H1 (cell line): ENCODE measurements around the gene ADPGK. TPM values are rescaled to one million over a fixed set of nuclear protein-coding genes. Genes with fewer than 3 reads are reported as not detected.

ENCODE experiments used
- CTCF ChIA-PET: fragments of 300-600 bp; sonication (Branson Sonifier 250); formaldehyde crosslinking; loops from one replicate; lab custom pipeline; 2021; ENCODE audit not compliant: partially characterized antibody; lab: Charles Lee
- POLR2A ChIA-PET: fragments of 300-600 bp; sonication (Branson Sonifier 250); formaldehyde crosslinking; loops from one replicate; lab custom pipeline; 2021; ENCODE audit warnings: inconsistent platforms; ENCODE audit not compliant: partially characterized antibody; lab: Charles Lee
- DNase-seq, 2 experiments: peaks; one replicate each; pipeline versions ENCODE4 v3.0.0 to v3.0.0-alpha.2; 2010 to 2022; ENCODE audit warnings: low spot score in 2 of 2, low read depth in 1 of 2, mixed read lengths in 1 of 2
- FAIRE-seq: peaks from 2 replicates; lab custom pipeline; 2011; peaks lifted over from hg19 to GRCh38; lab: Jason Lieb, UNC
- H2AFZ ChIP-seq: 2 replicates; pipeline ENCODE4 v1.8.1; 2012; ENCODE audit warnings: low read length, inconsistent platforms
- H2AK5ac ChIP-seq: 2 replicates; pipeline ENCODE4 v1.6.1; 2013; ENCODE audit warnings: low read depth, low read length
- H2BK120ac ChIP-seq: replicated peaks from 2 replicates; pipeline ENCODE3; 2013; ENCODE audit warnings: low read depth, low read length, inconsistent platforms
- H2BK12ac ChIP-seq: 2 replicates; pipeline ENCODE4 v1.6.1; 2013; ENCODE audit warnings: low read depth, low read length
- H2BK15ac ChIP-seq: 2 replicates; pipeline ENCODE4 v1.6.1; 2013; ENCODE audit warnings: low read length
- H2BK20ac ChIP-seq: 2 replicates; pipeline ENCODE4 v1.6.1; 2013; ENCODE audit warnings: low read length
- H2BK5ac ChIP-seq: 2 replicates; pipeline ENCODE4 v1.6.1; 2013; ENCODE audit warnings: low read depth, low read length
- H3K14ac ChIP-seq: 2 replicates; pipeline ENCODE4 v1.6.1; 2013; ENCODE audit warnings: inconsistent platforms; ENCODE audit not compliant: insufficient read length
- H3K18ac ChIP-seq: 2 replicates; pipeline ENCODE4 v1.6.1; 2013; ENCODE audit warnings: low read length; ENCODE audit errors: extremely low read depth
- H3K23ac ChIP-seq: 2 replicates; pipeline ENCODE4 v1.6.1; 2013; ENCODE audit warnings: inconsistent platforms; ENCODE audit not compliant: insufficient read length
- H3K23me2 ChIP-seq: 2 replicates; pipeline ENCODE4 v1.6.1; 2013; ENCODE audit warnings: low read depth, low read length
- H3K27ac ChIP-seq: 2 replicates; pipeline ENCODE4 v1.6.1; 2011; ENCODE audit warnings: low read depth, low read length, inconsistent platforms
- H3K27me3 ChIP-seq, 4 experiments: replicated peaks in 1 of 4; 1 replicate in 1 of 4; 2 replicates in 3 of 4; pipeline versions ENCODE4 v1.6.1 to v1.8.1; 2011 to 2013; ENCODE audit warnings: low read length in 3 of 4, mild to moderate bottlenecking in 3 of 4, inconsistent platforms in 2 of 4, mixed read lengths in 2 of 4, moderate library complexity in 1 of 4; ENCODE audit not compliant: control insufficient read depth in 3 of 4, insufficient read depth in 3 of 4; ENCODE audit errors: extremely low read depth in 1 of 4
- H3K36me3 ChIP-seq, 4 experiments: 2 replicates each; pipeline versions ENCODE4 v1.6.1 to v1.8.1; 2011 to 2013; ENCODE audit warnings: mild to moderate bottlenecking in 4 of 4, low read length in 3 of 4, moderate library complexity in 2 of 4, control low read depth in 1 of 4, inconsistent platforms in 1 of 4; ENCODE audit not compliant: insufficient read depth in 4 of 4, control insufficient read depth in 2 of 4
- H3K4ac ChIP-seq: replicated peaks from 2 replicates; pipeline ENCODE3; 2013; ENCODE audit warnings: low read length, low read depth, mixed read lengths, inconsistent platforms; ENCODE audit not compliant: insufficient read length
- H3K4me1 ChIP-seq, 4 experiments: replicated peaks in 1 of 4; 1 replicate in 1 of 4; 2 replicates in 3 of 4; pipeline versions ENCODE4 v1.6.1 to v1.8.1; 2011 to 2013; ENCODE audit warnings: low read length in 3 of 4, inconsistent platforms in 2 of 4, mixed read lengths in 1 of 4; ENCODE audit not compliant: insufficient read depth in 4 of 4, control insufficient read depth in 3 of 4
- H3K4me2 ChIP-seq, 2 experiments: 2 replicates each; pipeline versions ENCODE4 v1.6.1 to v1.8.1; 2011 to 2013; ENCODE audit warnings: low read depth in 2 of 2, low read length in 2 of 2, control low read depth in 1 of 2, inconsistent platforms in 1 of 2, mild to moderate bottlenecking in 1 of 2; ENCODE audit not compliant: insufficient read depth in 1 of 2
- H3K4me3 ChIP-seq, 4 experiments: fragments of 200-600, 300-600 bp in 1 of 4; sonication (generic), shearing (Covaris generic), sonication (Bioruptor Twin) in 1 of 4; 2 replicates each; pipeline versions ENCODE4 v1.5.1 to v1.8.1; 2011 to 2016; ENCODE audit warnings: low read length in 4 of 4, low read depth in 3 of 4, control low read depth in 2 of 4, inconsistent platforms in 2 of 4, mild to moderate bottlenecking in 2 of 4, mixed read lengths in 1 of 4, moderate library complexity in 1 of 4; ENCODE audit not compliant: insufficient read depth in 2 of 4; ENCODE audit errors: extremely low read depth in 1 of 4
- H3K56ac ChIP-seq: replicated peaks from 2 replicates; pipeline ENCODE3; 2013; ENCODE audit warnings: low read depth, mild to moderate bottlenecking, mixed read lengths, low read length, inconsistent platforms; ENCODE audit not compliant: insufficient read length
- H3K79me1 ChIP-seq: 2 replicates; pipeline ENCODE4 v1.6.1; 2013; ENCODE audit warnings: low read depth, low read length, control low read depth
- H3K79me2 ChIP-seq, 2 experiments: 2 replicates each; pipeline versions ENCODE4 v1.6.1 to v1.8.1; 2012 to 2013; ENCODE audit warnings: low read length in 2 of 2, mild to moderate bottlenecking in 2 of 2, inconsistent platforms in 1 of 2; ENCODE audit not compliant: insufficient read depth in 2 of 2, control insufficient read depth in 1 of 2
- H3K9ac ChIP-seq, 4 experiments: replicated peaks in 1 of 4; 1 replicate in 1 of 4; 2 replicates in 3 of 4; pipeline versions ENCODE4 v1.6.1 to v1.8.1; 2011 to 2013; ENCODE audit warnings: low read depth in 3 of 4, low read length in 3 of 4, control low read depth in 2 of 4, mild to moderate bottlenecking in 2 of 4, moderate library complexity in 2 of 4, inconsistent platforms in 1 of 4; ENCODE audit errors: extremely low read depth in 1 of 4
- H3K9me3 ChIP-seq, 2 experiments: 2 replicates each; pipeline versions ENCODE4 v1.6.1 to v1.8.1; 2012 to 2013; ENCODE audit warnings: mild to moderate bottlenecking in 2 of 2, moderate library complexity in 2 of 2, control low read depth in 1 of 2, inconsistent platforms in 1 of 2, low read depth in 1 of 2, low read length in 1 of 2, mixed read lengths in 1 of 2; ENCODE audit not compliant: insufficient read depth in 2 of 2
- H4K20me1 ChIP-seq, 2 experiments: replicated peaks in 1 of 2; 2 replicates each; pipeline versions ENCODE3 to v1.8.1; 2011 to 2013; ENCODE audit warnings: inconsistent platforms in 2 of 2, low read length in 2 of 2, mild to moderate bottlenecking in 1 of 2; ENCODE audit not compliant: insufficient read depth in 2 of 2, control insufficient read depth in 1 of 2
- H4K5ac ChIP-seq: 2 replicates; pipeline ENCODE4 v1.6.1; 2013; ENCODE audit warnings: low read length, low read depth, mixed read lengths, inconsistent platforms; ENCODE audit not compliant: insufficient read length
- H4K8ac ChIP-seq: 2 replicates; pipeline ENCODE4 v1.8.0; 2013; ENCODE audit warnings: mild to moderate bottlenecking, moderate library complexity, low read length, inconsistent platforms; ENCODE audit not compliant: insufficient read depth; ENCODE audit errors: extremely low read depth
- H4K91ac ChIP-seq: replicated peaks from 2 replicates; pipeline ENCODE3; 2013; ENCODE audit warnings: low read length, mixed read lengths, inconsistent platforms; ENCODE audit not compliant: insufficient read length
- ATF2 ChIP-seq: IDR thresholded peaks from 2 replicates; pipeline ENCODE4 v1.6.1; 2012; ENCODE audit warnings: low read length, inconsistent platforms
- CBX8 ChIP-seq: fragments of 300-800, 300-1000 bp; sonication (generic); IDR thresholded peaks from 2 replicates; pipeline ENCODE4 v1.7.1; 2016; ENCODE audit warnings: low read depth, low read length, borderline replicate concordance
- CEBPB ChIP-seq: IDR thresholded peaks from 2 replicates; pipeline ENCODE4 v1.6.1; 2012; ENCODE audit warnings: low read depth, low read length
- CHD2 ChIP-seq: IDR thresholded peaks from 2 replicates; pipeline ENCODE4 v1.6.1; 2012; ENCODE audit warnings: low read length, improper control_type of control experiment
- CTCF ChIP-seq, 3 experiments: IDR thresholded peaks; 1 replicate in 2 of 3; 2 replicates in 1 of 3; pipeline versions ENCODE4 v1.5.1 to v1.6.1; 2011; ENCODE audit warnings: low read length in 3 of 3, mild to moderate bottlenecking in 3 of 3, inconsistent platforms in 2 of 3, low read depth in 1 of 3, moderate library complexity in 1 of 3; ENCODE audit not compliant: insufficient read depth in 1 of 3; ENCODE audit errors: control extremely low read depth in 1 of 3
- HDAC2 ChIP-seq, 2 experiments: fragments of 300-600 bp in 1 of 2; sonication (generic) in 1 of 2; IDR thresholded peaks; 2 replicates each; pipeline ENCODE4 v1.6.1; 2011 to 2012; ENCODE audit warnings: low read depth in 2 of 2, low read length in 2 of 2, mild to moderate bottlenecking in 2 of 2, moderate library complexity in 2 of 2, borderline replicate concordance in 1 of 2, inconsistent platforms in 1 of 2
- WGBS, 2 experiments: shearing (Covaris generic) in 1 of 2; methylation state at CpG; one replicate each; pipeline versions ENCODE4 v1.1.6 to v1.1.7; 2013 to 2015; ENCODE audit warnings: low lambda C conversion rate in 2 of 2, mixed read lengths in 2 of 2, inconsistent platforms in 1 of 2, low coverage in 1 of 2, missing lambda C conversion rate in 1 of 2; ENCODE audit not compliant: insufficient replicate concordance in 2 of 2, insufficient coverage in 1 of 2, insufficient read length in 1 of 2; ENCODE audit errors: extremely low coverage in 1 of 2, missing lambda C conversion rate in 1 of 2; 5-methylcytosine and 5-hydroxymethylcytosine counted together
- polyA plus RNA-seq, 7 experiments: library from polyadenylated mRNA; depleted of rRNA in 3 of 7; stranded (reverse) in 5 of 7; unstranded in 2 of 7; fragments of >200 nt in 5 of 7; fragments of 200-250 nt in 2 of 7; gene quantifications; 1 replicate in 5 of 7; 2 replicates in 1 of 7; 4 replicates in 1 of 7; pipeline versions ENCODE4 v1.2.1 to v1.2.3, GENCODE V29; 2011 to 2013; ENCODE audit warnings: missing spikeins in 2 of 7, mixed read lengths in 2 of 7
- total RNA-seq: library from RNA; stranded (reverse); fragmentation: NEBNext Ultra II Directional; extraction: Animal tissue kit (Norgen Biotek cat#: 25700); gene quantifications from 2 replicates; pipeline ENCODE4 v1.2.1, GENCODE V29; 2021

ADPGK gene
- total and polyA plus RNA-seq, 2 of the 8 experiments (the other 6 are each of a cell fraction or from before 2014, with no cell fraction given), result 32.2 to 38.2 TPM

DNA sequence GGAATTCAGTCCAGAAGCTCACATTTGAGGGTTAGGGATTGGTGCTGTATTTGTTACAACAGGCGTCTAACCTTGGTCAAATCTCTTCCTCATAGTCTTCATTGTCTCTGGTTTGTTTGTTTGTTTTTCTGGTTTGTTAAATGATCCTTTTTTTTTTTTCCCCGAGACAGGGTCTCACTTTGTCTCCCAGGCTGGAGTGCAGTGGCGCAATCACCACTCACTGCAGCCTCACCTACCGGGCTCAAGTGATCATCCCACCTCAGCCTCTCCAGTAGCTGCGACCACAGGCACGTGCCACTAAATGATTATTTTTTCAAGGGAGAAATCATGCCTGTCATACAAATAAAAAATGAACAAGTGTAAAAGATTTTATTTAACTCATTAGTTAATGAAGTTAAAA, 14.3 kb upstream of the ADPGK start:
- no peak overlapping the region for H3K27ac ChIP-seq
- POLR2A ChIA-PET, result interaction anchor here (0.6 to 0.7 kb wide), 2 partner anchors 17 to 466 kb away, joined by 3 read pairs; no protein-coding TSS in a partner anchor

More for the DNA sequence above, 14.3 kb upstream of the ADPGK start:
- H3K56ac ChIP-seq, result no peak overlapping the region
- CTCF ChIA-PET, result interaction anchor here (0.5 to 2.6 kb wide), 12 partner anchors 11 to 508 kb away, joined by 3 to 6 read pairs (median 3); no protein-coding TSS in a partner anchor
- 81% methylated on average over 6 of the region's 6 CpGs; no CpG with 5 or more reads in 1 of the 2 experiments for WGBS, 2 experiments
- H3K14ac ChIP-seq, result no peak overlapping the region
- no peak overlapping the region for H4K8ac ChIP-seq
- H4K5ac ChIP-seq, result no peak overlapping the region
- H3K4me1 ChIP-seq, result peaks cover 0 to 3% (median 0%) of the 10 kb centered on the region in 4 experiments; a peak in 1 of 7 replicates
- no peak overlapping the region for H2BK15ac ChIP-seq
- H3K9ac ChIP-seq, result no peak overlapping the region
- no peak overlapping the region for H2AK5ac ChIP-seq
- TF ChIP-seq CBX8 (no peak), ATF2 (no peak), CEBPB (peak; percentile 61; the same call in 1 of the 2 replicates), CTCF (IDR thresholded peaks at IDR 0.05; ENCODE audit: control extremely low read depth in 1 of 3, insufficient read depth in 1 of 3, low read depth in 1 of 3, low read length in 3 of 3) (no peak), HDAC2 (IDR thresholded peaks at IDR 0.05; ENCODE audit: borderline replicate concordance in 1 of 2, low read depth in 2 of 2, low read length in 2 of 2) (no peak), CHD2 (no peak)
- no peak overlapping the region for H2BK20ac ChIP-seq
- FAIRE-seq (no peak), DNase-seq (no peak)
- H2BK12ac ChIP-seq, result no peak overlapping the region
- H2BK120ac ChIP-seq, result no peak overlapping the region
- H2BK5ac ChIP-seq, result no peak overlapping the region
- peak overlapping the region in 1 of 2 experiments; percentile 68; a peak in 1 of 4 replicates for H3K4me2 ChIP-seq
- H4K20me1 ChIP-seq, result no peaks in the 10 kb centered on the region
- H3K18ac ChIP-seq, result no peak overlapping the region
- no peak overlapping the region for H3K4ac ChIP-seq
- no peak overlapping the region for H4K91ac ChIP-seq
- no peak overlapping the region for H2AFZ ChIP-seq
- no peak overlapping the region for H3K23ac ChIP-seq
- H3K27me3 ChIP-seq, result peaks cover 0 to 4% (median 2%) of the 10 kb centered on the region in 4 experiments; a peak in 3 of 7 replicates
- no peaks in the 10 kb centered on the region for H3K79me1 ChIP-seq
- H3K9me3 ChIP-seq, result no peaks in the 10 kb centered on the region
- peaks cover 7% of the 10 kb centered on the region; the same call in 1 of the 2 replicates for H3K23me2 ChIP-seq
- H3K4me3 ChIP-seq, result 0 out of 8 replicates have a peak overlapping the region, but pooled peaks of 1 of the 4 experiments have one; percentile 71
- no peaks in the 10 kb centered on the region for H3K36me3 ChIP-seq
- no peaks in the 10 kb centered on the region for H3K79me2 ChIP-seq
